HepG2 (cell line): ENCODE data around the gene ORM1. TPM values are rescaled to one million over a fixed set of nuclear protein-coding genes. Genes with fewer than 3 reads are reported as not detected.

ENCODE experiments used
- ATAC-seq: fragments of 200-7000 bp; cut with Tn5 transposase; 3 replicates; pipeline ENCODE4 v1.9.1; 2020; ENCODE audit warnings: mild to moderate bottlenecking, moderate library complexity
- BruUV-seq: library from RNA; stranded (reverse); fragments of 400-500 nt; replicated peaks from 2 replicates; lab custom pipeline; 2021; lab: Mats Ljungman, UMichigan
- CTCF ChIA-PET: fragments of 300-600 bp; formaldehyde crosslinking; extraction: SDS; loops from one replicate; lab custom pipeline; 2021; ENCODE audit warnings: low total read pairs, inconsistent platforms, low intra/inter-chr PET ratio; lab: Yijun Ruan, JAX
- POLR2A ChIA-PET: fragments of 350-600 bp; sonication (Branson Sonifier 250); formaldehyde crosslinking; loops from one replicate; lab custom pipeline; 2020; ENCODE audit warnings: antibody characterized with exemption, inconsistent platforms; lab: Yijun Ruan, JAX
- DNase-seq: peaks from one replicate; pipeline ENCODE4 v3.0.0-alpha.2; 2015; ENCODE audit warnings: low spot score
- FAIRE-seq: peaks from 3 replicates; lab custom pipeline; 2011; peaks lifted over from hg19 to GRCh38; lab: Jason Lieb, UNC
- H2AFZ ChIP-seq: one replicate; pipeline ENCODE4 v1.6.1; 2011; ENCODE audit warnings: low read length, inconsistent platforms
- H3K27ac ChIP-seq: fragments of 300-600 bp; 3 replicates; pipeline ENCODE4 v1.8.0; 2011; ENCODE audit warnings: mixed run types, mild to moderate bottlenecking, mixed read lengths, low read length, inconsistent platforms; ENCODE audit not compliant: insufficient read depth; ENCODE audit errors: extremely low read length
- H3K27me3 ChIP-seq, 2 experiments: fragments of 200-600 bp in 1 of 2; 2 replicates in 1 of 2; 3 replicates in 1 of 2; pipeline versions ENCODE4 v1.6.0 to v1.8.0; 2011; ENCODE audit warnings: low read length in 2 of 2, mild to moderate bottlenecking in 2 of 2, moderate library complexity in 2 of 2, inconsistent platforms in 1 of 2; ENCODE audit not compliant: insufficient read depth in 2 of 2, control insufficient read depth in 1 of 2
- H3K36me3 ChIP-seq, 2 experiments: fragments of 200-600 bp in 1 of 2; replicated peaks in 1 of 2; 2 replicates in 1 of 2; 3 replicates in 1 of 2; pipeline versions ENCODE4 v1.5.1 to v1.8.0; 2011; ENCODE audit warnings: low read length in 2 of 2, inconsistent platforms in 1 of 2; ENCODE audit not compliant: insufficient read depth in 2 of 2, control insufficient read depth in 1 of 2
- H3K4me1 ChIP-seq: 2 replicates; pipeline ENCODE4 v1.5.1; 2012; ENCODE audit warnings: low read length, inconsistent platforms; ENCODE audit not compliant: insufficient read depth
- H3K4me2 ChIP-seq: 2 replicates; pipeline ENCODE4 v1.6.0; 2011; ENCODE audit warnings: low read depth, low read length, inconsistent platforms
- H3K4me3 ChIP-seq, 3 experiments: fragments of 200-600 bp in 1 of 3; sonication (generic), shearing (Covaris generic) in 1 of 3; replicated peaks in 1 of 3; 2 replicates each; pipeline ENCODE4 v1.5.1; 2011 to 2016; ENCODE audit warnings: low read length in 3 of 3, inconsistent platforms in 2 of 3, low read depth in 2 of 3, mild to moderate bottlenecking in 2 of 3, control low read depth in 1 of 3, mixed read lengths in 1 of 3; ENCODE audit not compliant: insufficient read depth in 1 of 3
- H3K79me2 ChIP-seq: one replicate; pipeline ENCODE4 v1.6.1; 2011; ENCODE audit warnings: low read length, inconsistent platforms; ENCODE audit not compliant: insufficient read depth
- H3K9ac ChIP-seq: 2 replicates; pipeline ENCODE4 v1.6.0; 2011; ENCODE audit warnings: mild to moderate bottlenecking, low read depth, low read length, inconsistent platforms; ENCODE audit not compliant: insufficient read depth
- H3K9me3 ChIP-seq: 2 replicates; pipeline ENCODE4 v1.5.1; 2012; ENCODE audit warnings: mild to moderate bottlenecking, low read length
- H4K20me1 ChIP-seq: 2 replicates; pipeline ENCODE4 v1.6.0; 2011; ENCODE audit warnings: inconsistent platforms, mild to moderate bottlenecking, low read length, moderate library complexity; ENCODE audit not compliant: insufficient read depth
- NFATC3 ChIP-seq: sonication (generic); formaldehyde crosslinking; IDR thresholded peaks from 2 replicates; pipeline ENCODE4 v1.5.1; 2020; ENCODE audit warnings: mild to moderate bottlenecking, missing genetic modification reagents
- POGK ChIP-seq: sonication (generic); formaldehyde crosslinking; conservative IDR thresholded peaks from 2 replicates; pipeline ENCODE4 v1.8.0; 2022; ENCODE audit warnings: mild to moderate bottlenecking, moderate library complexity, missing genetic modification reagents
- PTBP1 ChIP-seq: fragments of 200-400 bp; formaldehyde crosslinking; IDR thresholded peaks from 2 replicates; pipeline ENCODE4 v1.6.1; 2018; ENCODE audit warnings: low read length, low read depth; ENCODE audit not compliant: poor library complexity, severe bottlenecking
- RFX3 ChIP-seq: IDR thresholded peaks from 2 replicates; pipeline ENCODE4 v1.6.1; 2016; ENCODE audit warnings: missing biosample characterization, missing genetic modification reagents
- ZNF101 ChIP-seq: sonication (generic); formaldehyde crosslinking; IDR thresholded peaks from 2 replicates; pipeline ENCODE4 v1.4.0; 2020; ENCODE audit warnings: mild to moderate bottlenecking, low read depth, missing genetic modification reagents, borderline replicate concordance
- ZNF546 ChIP-seq: sonication (generic); formaldehyde crosslinking; conservative IDR thresholded peaks from 2 replicates; pipeline ENCODE4 v1.8.1; 2023; ENCODE audit warnings: mild to moderate bottlenecking, missing genetic modification reagents
- ZNF564 ChIP-seq: sonication (generic); formaldehyde crosslinking; IDR thresholded peaks from 2 replicates; pipeline ENCODE4 v1.8.1; 2023; ENCODE audit warnings: mild to moderate bottlenecking, missing genetic modification reagents
- ZSCAN25 ChIP-seq: sonication (generic); formaldehyde crosslinking; IDR thresholded peaks from 2 replicates; pipeline ENCODE4 v1.8.0; 2022; ENCODE audit warnings: mild to moderate bottlenecking, missing genetic modification reagents
- WGBS: methylation state at CpG from one replicate; pipeline ENCODE4 v1.1.6; 2017; ENCODE audit warnings: low lambda C conversion rate; 5-methylcytosine and 5-hydroxymethylcytosine counted together
- in situ Hi-C: cut with HindIII; loops from 2 replicates; pipeline ENCODE4 v1.10.0; 2017; ENCODE audit warnings: low pct_unique_long_range_greater_than_20kb; ENCODE audit not compliant: extremely low pct_ligation_motif_present
- intact Hi-C: fragments of 100-400 bp; cut with micrococcal nuclease; formaldehyde crosslinking; loops from one replicate; pipeline ENCODE4 v1.10.0; 2022; ENCODE audit not compliant: unreplicated experiment
- polyA plus RNA-seq, 8 experiments: library from polyadenylated mRNA; depleted of rRNA in 3 of 8; stranded (reverse) in 7 of 8; unstranded in 1 of 8; fragments of >200 nt; fragmentation: Illumina TruSeq in 4 of 8; extraction: Trizol in 4 of 8; gene quantifications; 2 replicates each; pipeline versions ENCODE4 v1.2.1 to v1.2.3, GENCODE V29; 2011 to 2016; ENCODE audit warnings: low read depth in 4 of 8, missing spikeins in 1 of 8, mixed read lengths in 1 of 8; ENCODE audit not compliant: insufficient read depth in 1 of 8
- total RNA-seq, 5 experiments: library from RNA; depleted of rRNA; stranded (reverse); fragments of >200 nt; fragmentation: Illumina TruSeq; extraction: Trizol; gene quantifications; 2 replicates each; pipeline ENCODE4 v1.2.3, GENCODE V29; 2016; ENCODE audit warnings: low read depth in 1 of 5
- TF ChIP-seq, protein P1 (sequence below): sonication (generic); formaldehyde crosslinking; IDR thresholded peaks from 2 replicates; pipeline ENCODE4 v1.5.1; 2020; ENCODE audit warnings: mild to moderate bottlenecking, missing genetic modification reagents, borderline replicate concordance

Gene ORM1
- total and polyA plus RNA-seq, 2 of the 13 experiments (the other 11 are each of a cell fraction or from before 2014, with no cell fraction given), result 699 to 1,180 TPM

- no peak for DNase-seq
- ATAC-seq, result no peak
- BruUV-seq, result no TSS peak
- ChIA-PET CTCF (interaction anchor here (1.9 kb wide), 1 partner anchor 184 kb away, joined by 21 read pairs; no protein-coding TSS in a partner anchor), POLR2A (interaction anchor here (1.3 to 3.2 kb wide), 4 partner anchors 138 to 210 kb away, joined by 5 to 24 read pairs (median 8); no protein-coding TSS in a partner anchor)
- Histone ChIP-seq H3K36me3 (peaks cover 31 to 78% of the 10 kb centered on the region in 2 experiments), H3K9me3 (peaks cover 10% of the 10 kb centered on the region), H3K4me2 (no peak overlapping the region), H3K4me3 (no peak overlapping the region), H3K4me1 (no peaks in the 10 kb centered on the region), H2AFZ (no peak overlapping the region), H3K79me2 (no peaks in the 10 kb centered on the region), H3K9ac (no peak overlapping the region), H4K20me1 (no peaks in the 10 kb centered on the region), H3K27ac (no peak overlapping the region), H3K27me3 (no peaks in the 10 kb centered on the region)
- in situ Hi-C loops, result loop anchor here (5.0 kb wide), 3 partner anchors 135 to 485 kb away; partner anchors contain the start of genes COL27A1 and KIF12
- FAIRE-seq, result no peak
- 96% methylated on average over 11 of the region's 11 CpGs for WGBS
- intact Hi-C loops, result loop anchor here (1.0 to 5.0 kb wide), 3 partner anchors 135 to 210 kb away; partner anchors contain the start of gene COL27A1
- no peak for TF ChIP-seq ZNF101 (CRISPR knock-in tag)
- TF ChIP-seq ZSCAN25 (CRISPR knock-in tag), result no peak
- no peak for TF ChIP-seq ZNF546
- no peak for TF ChIP-seq ZNF564 (CRISPR knock-in tag)
- TF ChIP-seq PTBP1, result no peak
- TF ChIP-seq RFX3 (CRISPR knock-in tag), result no peak
- TF ChIP-seq, protein P1, sequence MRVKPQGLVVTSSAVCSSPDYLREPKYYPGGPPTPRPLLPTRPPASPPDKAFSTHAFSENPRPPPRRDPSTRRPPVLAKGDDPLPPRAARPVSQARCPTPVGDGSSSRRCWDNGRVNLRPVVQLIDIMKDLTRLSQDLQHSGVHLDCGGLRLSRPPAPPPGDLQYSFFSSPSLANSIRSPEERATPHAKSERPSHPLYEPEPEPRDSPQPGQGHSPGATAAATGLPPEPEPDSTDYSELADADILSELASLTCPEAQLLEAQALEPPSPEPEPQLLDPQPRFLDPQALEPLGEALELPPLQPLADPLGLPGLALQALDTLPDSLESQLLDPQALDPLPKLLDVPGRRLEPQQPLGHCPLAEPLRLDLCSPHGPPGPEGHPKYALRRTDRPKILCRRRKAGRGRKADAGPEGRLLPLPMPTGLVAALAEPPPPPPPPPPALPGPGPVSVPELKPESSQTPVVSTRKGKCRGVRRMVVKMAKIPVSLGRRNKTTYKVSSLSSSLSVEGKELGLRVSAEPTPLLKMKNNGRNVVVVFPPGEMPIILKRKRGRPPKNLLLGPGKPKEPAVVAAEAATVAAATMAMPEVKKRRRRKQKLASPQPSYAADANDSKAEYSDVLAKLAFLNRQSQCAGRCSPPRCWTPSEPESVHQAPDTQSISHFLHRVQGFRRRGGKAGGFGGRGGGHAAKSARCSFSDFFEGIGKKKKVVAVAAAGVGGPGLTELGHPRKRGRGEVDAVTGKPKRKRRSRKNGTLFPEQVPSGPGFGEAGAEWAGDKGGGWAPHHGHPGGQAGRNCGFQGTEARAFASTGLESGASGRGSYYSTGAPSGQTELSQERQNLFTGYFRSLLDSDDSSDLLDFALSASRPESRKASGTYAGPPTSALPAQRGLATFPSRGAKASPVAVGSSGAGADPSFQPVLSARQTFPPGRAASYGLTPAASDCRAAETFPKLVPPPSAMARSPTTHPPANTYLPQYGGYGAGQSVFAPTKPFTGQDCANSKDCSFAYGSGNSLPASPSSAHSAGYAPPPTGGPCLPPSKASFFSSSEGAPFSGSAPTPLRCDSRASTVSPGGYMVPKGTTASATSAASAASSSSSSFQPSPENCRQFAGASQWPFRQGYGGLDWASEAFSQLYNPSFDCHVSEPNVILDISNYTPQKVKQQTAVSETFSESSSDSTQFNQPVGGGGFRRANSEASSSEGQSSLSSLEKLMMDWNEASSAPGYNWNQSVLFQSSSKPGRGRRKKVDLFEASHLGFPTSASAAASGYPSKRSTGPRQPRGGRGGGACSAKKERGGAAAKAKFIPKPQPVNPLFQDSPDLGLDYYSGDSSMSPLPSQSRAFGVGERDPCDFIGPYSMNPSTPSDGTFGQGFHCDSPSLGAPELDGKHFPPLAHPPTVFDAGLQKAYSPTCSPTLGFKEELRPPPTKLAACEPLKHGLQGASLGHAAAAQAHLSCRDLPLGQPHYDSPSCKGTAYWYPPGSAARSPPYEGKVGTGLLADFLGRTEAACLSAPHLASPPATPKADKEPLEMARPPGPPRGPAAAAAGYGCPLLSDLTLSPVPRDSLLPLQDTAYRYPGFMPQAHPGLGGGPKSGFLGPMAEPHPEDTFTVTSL (CRISPR knock-in tag), result no peak
- TF ChIP-seq POGK (CRISPR knock-in tag), result no peak
- no peak for TF ChIP-seq NFATC3
- TF ChIP-seq, all 625 proteins: peak for 0
These were observed 30.9 kb upstream of the ORM1 start for GRCh38 chr9:114291886-114292590.
